HG03108 (cell line): ENCODE data around the gene MYOM3.
"Not testable (repeated sequence)": the region's sequence is repeated elsewhere in the genome, so short reads cannot be mapped to it uniquely, and the experiment has no call there.

Source experiments
- ATAC-seq: cut with Tn5 transposase; IDR thresholded peaks from one replicate; pipeline ENCODE4 v1.9.1; 2021; ENCODE audit warnings: moderate library complexity; ENCODE audit not compliant: unreplicated experiment

The MYOM3 gene

GRCh38 chr1:24043345-24044032 lies 68.4 kb downstream of the MYOM3 start:
- ATAC-seq = no peak

DNA sequence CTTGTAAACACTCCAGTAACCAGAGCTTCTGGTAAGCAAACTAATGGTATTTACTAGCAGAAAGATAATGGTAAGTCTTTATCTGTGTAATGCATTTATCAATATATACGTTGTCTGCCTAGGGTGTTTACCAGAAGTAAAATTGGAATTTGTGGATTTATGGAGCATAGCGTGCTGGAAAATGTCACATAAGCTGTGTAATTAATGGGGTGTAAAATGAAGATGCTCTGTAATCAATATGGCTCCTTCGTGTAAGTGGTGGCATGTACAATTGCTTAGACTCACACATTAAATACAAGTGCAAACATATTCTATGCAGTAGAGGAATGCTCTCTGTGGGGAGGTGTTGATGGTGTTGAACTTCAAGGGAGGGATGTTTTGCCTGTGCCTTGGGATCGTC lies 69.6 kb downstream of the MYOM3 start:
- ATAC-seq = no peak

DNA sequence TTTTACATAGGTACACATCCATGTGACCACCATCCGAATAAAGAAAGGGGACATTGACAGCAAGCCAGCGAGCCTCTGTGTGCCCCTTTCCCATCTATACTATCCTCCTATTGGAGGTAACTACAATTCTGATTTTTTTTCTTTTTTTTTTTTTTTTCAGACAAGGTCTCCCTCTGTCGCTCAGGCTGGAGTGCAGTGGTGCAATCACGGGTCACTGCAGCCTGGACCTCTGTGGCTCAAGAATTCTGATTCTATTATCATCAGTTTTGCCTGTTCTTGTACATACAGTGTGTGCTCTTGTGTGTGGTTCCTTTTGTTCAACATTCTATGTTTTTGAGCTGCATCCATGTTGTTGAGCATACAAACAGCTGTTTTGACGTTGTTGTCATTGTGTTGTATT lies 75.8 kb downstream of the MYOM3 start:
- ATAC-seq = no peak

DNA sequence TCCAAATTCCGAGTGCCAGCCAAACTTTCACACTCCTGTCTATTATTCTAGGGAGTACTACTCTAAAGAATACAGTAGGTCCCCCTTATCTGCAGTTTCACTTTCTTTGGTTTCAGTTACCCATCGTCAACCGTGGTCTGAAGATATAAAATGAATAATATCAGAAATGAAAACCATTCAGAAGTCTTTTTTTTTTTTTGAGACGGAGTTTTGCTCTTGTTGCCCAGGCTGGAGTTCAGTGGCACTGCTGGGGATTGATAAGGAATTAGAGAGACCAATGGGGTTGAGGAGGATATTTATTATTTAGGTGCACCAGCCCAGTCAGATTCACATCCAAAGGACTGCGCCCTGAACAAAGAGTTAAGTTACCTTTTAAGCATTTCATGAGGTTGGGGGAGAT lies 79.0 kb downstream of the MYOM3 start:
- ATAC-seq = no peak

- ATAC-seq = not testable (repeated sequence)
Measured at GRCh38 chr1:24030976-24031516, 80.9 kb downstream of the MYOM3 start.

DNA sequence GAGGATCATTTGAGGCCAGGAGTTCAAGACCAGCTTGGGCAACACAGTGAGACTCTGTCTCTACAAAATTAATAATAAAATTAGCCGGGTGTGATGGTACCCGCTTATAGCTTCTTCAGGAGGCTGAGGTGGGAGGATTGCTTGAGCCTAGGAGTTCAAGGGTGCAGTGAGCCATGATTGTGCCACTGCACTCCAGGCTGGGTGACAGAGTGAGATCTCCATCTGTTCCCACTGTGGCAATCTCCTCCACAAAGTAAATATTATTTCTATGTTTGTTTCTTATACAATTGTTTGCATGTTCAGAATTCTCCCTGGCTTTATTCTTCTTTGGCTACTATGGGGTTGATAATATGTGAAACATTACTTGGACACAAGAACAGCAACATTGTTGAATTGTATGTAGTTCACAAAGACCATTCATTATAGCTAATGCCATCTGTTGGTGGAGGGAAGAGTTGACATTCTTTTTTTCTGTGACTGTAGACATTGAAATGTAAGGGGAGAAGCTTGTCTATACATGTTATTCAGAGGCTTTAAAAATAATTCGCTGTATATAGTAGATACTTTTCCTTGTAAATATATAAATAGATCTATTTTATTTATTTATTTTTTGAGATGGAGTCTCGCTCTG lies 84.0 kb downstream of the MYOM3 start:
- ATAC-seq = no peak

DNA sequence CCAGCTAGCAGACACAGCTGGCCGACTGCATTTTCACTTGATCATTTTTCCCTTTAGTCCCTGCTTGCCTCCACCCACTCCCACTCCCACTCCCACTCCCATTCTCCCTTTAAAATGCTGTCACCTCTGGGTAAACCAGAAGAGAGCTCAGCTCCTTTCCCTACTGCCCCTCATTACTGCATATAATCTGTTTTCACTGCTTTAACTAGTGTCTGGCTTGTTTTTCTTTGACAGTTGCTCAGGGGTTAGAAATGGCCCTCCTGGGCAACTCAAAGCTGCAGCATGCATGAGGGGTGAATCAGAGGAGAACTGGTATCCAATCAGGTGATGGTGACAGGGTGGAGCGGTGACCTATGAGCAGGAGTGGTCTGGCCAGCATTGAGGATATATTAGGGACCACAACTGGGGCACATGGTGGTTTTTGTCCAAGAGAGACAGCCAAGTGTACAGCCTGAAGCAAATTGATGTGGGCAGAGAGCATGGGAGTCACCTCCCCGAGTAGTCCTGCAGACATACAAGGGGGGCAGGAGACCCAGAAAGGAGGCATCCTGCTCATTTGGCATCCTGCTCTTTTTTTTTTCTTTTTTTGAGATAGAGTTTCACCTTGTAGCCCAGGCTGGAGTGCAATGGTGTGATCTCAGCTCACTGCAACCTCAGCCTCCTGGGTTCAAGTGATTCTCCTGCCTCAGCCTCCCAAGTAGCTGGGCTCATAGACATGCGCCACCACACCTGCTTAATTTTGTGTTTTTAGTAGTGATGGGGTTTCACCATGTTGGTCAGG lies 89.2 kb downstream of the MYOM3 start:
- no peak for ATAC-seq

- ATAC-seq = no peak
Measured at GRCh38 chr1:24021403-24022266, 90.3 kb downstream of the MYOM3 start.

DNA sequence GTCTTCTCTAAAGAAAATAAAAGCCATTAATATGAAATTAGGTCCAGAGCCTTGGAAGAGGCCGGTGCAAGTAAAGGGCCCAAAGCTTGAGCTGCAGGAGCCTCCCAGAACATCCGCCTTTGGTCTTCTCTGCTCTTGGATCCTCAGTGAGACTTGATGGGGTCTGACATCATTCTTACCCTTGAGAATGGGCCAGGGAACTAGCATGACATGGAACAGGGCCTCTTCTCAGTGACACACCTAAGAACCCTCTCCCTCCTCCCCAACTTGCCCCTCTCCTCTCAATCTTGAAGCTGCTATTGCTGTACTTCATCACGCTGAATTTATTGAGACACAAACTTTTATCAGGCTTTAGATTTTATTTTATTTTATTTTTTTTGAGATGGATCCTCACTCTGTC lies 91.5 kb downstream of the MYOM3 start:
- no peak for ATAC-seq

GRCh38 chr1:24020025-24020424 lies 91.9 kb downstream of the MYOM3 start:
- ATAC-seq = no peak

- no peak for ATAC-seq
Measured at GRCh38 chr1:24018611-24019580, 93.0 kb downstream of the MYOM3 start.

- no peak for ATAC-seq
Measured at GRCh38 chr1:24015221-24016210, 96.4 kb downstream of the MYOM3 start.

GRCh38 chr1:24012878-24013277 lies 99.1 kb downstream of the MYOM3 start:
- not testable (repeated sequence) for ATAC-seq

- ATAC-seq = no peak
Measured at GRCh38 chr1:24010650-24011049, 101.3 kb downstream of the MYOM3 start.

GRCh38 chr1:24009406-24009805 lies 102.5 kb downstream of the MYOM3 start:
- ATAC-seq = no peak

DNA sequence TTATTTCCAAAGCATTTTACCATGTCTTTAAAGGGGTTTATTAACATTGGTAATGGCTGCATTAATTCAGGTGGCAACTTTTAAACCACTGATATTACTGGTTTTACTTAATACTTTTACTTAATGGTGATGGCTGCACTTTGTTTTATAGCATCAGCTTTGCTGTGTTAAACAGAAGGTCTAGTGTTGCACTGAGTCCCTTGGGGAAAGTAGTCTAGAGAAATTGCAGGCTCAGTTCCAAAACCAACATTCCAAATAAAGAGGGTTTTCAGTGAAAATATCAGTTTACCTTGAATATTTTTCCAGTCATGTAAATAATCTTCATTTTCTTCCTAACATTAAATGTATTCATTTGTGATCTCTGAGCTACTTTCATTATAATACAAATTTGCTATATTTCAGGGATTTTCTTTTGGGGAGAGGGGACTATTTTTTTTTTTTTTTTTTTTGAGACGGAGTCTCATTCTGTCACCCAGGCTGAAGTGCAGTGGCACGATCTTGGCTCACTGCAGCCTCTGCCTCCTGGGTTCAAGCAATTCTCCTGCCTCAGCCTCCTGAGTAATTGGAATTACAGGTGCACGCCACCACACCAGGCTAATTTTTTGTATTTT lies 103.3 kb downstream of the MYOM3 start:
- ATAC-seq = not testable (repeated sequence)

DNA sequence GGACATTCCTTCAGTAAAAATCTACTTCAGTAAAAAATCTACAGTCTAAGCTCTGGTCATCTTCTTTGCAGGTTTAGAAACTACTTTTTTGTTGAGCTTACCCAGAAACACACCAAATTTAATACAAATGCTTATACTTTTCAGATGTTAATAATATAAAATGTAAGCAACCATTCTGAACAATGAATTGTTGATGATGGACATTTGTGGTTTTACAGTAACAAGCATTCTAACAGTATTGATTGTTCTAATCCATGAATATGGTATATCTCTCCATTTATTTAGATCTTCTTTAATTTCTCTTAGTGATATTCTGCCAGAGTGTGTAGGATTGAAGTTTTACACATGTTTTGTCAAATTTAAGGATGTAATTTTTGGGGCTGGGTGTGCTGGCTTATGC lies 104.9 kb downstream of the MYOM3 start:
- no peak for ATAC-seq
